ENCODE results near the gene TNFAIP2.
"Not testable (repeated sequence)": the region's sequence is repeated elsewhere in the genome, so short reads cannot be mapped to it uniquely, and the experiment has no call there.

The TNFAIP2 gene

GRCh38 chr14:103156651-103157378 is 33.6 kb downstream of the TNFAIP2 start:
- H3K9me3 Mint-ChIP-seq: no peaks in the 10 kb centered on the region
- no peak overlapping the region for H3K27ac Mint-ChIP-seq
- peaks cover 5% of the 10 kb centered on the region for H3K4me1 Mint-ChIP-seq (ENCODE audit: low read depth)
- H3K36me3 Mint-ChIP-seq (ENCODE audit: low read depth): no peaks in the 10 kb centered on the region
- H3K4me3 Mint-ChIP-seq: no peak overlapping the region
- no peak for DNase-seq
- no peaks in the 10 kb centered on the region for H3K27me3 Mint-ChIP-seq

- Mint-ChIP-seq H3K9me3 (no peaks in the 10 kb centered on the region), H3K4me3 (no peak overlapping the region), H3K36me3 (ENCODE audit: low read depth) (no peaks in the 10 kb centered on the region), H3K27me3 (no peaks in the 10 kb centered on the region), H3K4me1 (ENCODE audit: low read depth) (peaks cover 5% of the 10 kb centered on the region), H3K27ac (no peak overlapping the region)
- no peak for DNase-seq
Measured at GRCh38 chr14:103157969-103158368, 34.7 kb downstream of the TNFAIP2 start.

GRCh38 chr14:103158688-103159087 is 35.4 kb downstream of the TNFAIP2 start:
- Mint-ChIP-seq H3K9me3 (no peaks in the 10 kb centered on the region), H3K4me3 (no peak overlapping the region), H3K4me1 (ENCODE audit: low read depth) (peaks cover 5% of the 10 kb centered on the region), H3K36me3 (ENCODE audit: low read depth) (no peaks in the 10 kb centered on the region), H3K27me3 (no peaks in the 10 kb centered on the region), H3K27ac (no peak overlapping the region)
- DNase-seq: no peak

- H3K27me3 Mint-ChIP-seq: no peaks in the 10 kb centered on the region
- DNase-seq: no peak
- H3K36me3 Mint-ChIP-seq (ENCODE audit: low read depth): no peaks in the 10 kb centered on the region
- no peak overlapping the region for H3K27ac Mint-ChIP-seq
- no peaks in the 10 kb centered on the region for H3K9me3 Mint-ChIP-seq
- H3K4me1 Mint-ChIP-seq (ENCODE audit: low read depth): peaks cover 5% of the 10 kb centered on the region
- H3K4me3 Mint-ChIP-seq: no peak overlapping the region
Measured at GRCh38 chr14:103160321-103161053, 37.2 kb downstream of the TNFAIP2 start.

GRCh38 chr14:103161054-103161397 is 37.8 kb downstream of the TNFAIP2 start:
- no peak for DNase-seq
- Mint-ChIP-seq H3K27ac (no peak overlapping the region), H3K27me3 (peaks cover under 1% of the 10 kb centered on the region), H3K36me3 (ENCODE audit: low read depth) (no peaks in the 10 kb centered on the region), H3K4me1 (ENCODE audit: low read depth) (peaks cover 5% of the 10 kb centered on the region), H3K9me3 (no peaks in the 10 kb centered on the region), H3K4me3 (no peak overlapping the region)

- Mint-ChIP-seq H3K9me3 (no peaks in the 10 kb centered on the region), H3K36me3 (ENCODE audit: low read depth) (no peaks in the 10 kb centered on the region), H3K4me1 (ENCODE audit: low read depth) (peaks cover 5% of the 10 kb centered on the region), H3K4me3 (no peak overlapping the region), H3K27ac (no peak overlapping the region), H3K27me3 (peaks cover 4% of the 10 kb centered on the region)
- no peak for DNase-seq
Measured at GRCh38 chr14:103163199-103163598, 39.9 kb downstream of the TNFAIP2 start.

- no peak overlapping the region for H3K27ac Mint-ChIP-seq
- H3K36me3 Mint-ChIP-seq (ENCODE audit: low read depth): no peaks in the 10 kb centered on the region
- no peak overlapping the region for H3K4me3 Mint-ChIP-seq
- H3K4me1 Mint-ChIP-seq (ENCODE audit: low read depth): peaks cover 5% of the 10 kb centered on the region
- no peak for DNase-seq
- H3K27me3 Mint-ChIP-seq: peaks cover 4% of the 10 kb centered on the region
- no peaks in the 10 kb centered on the region for H3K9me3 Mint-ChIP-seq
Measured at GRCh38 chr14:103164006-103164405, 40.7 kb downstream of the TNFAIP2 start.

- no peaks in the 10 kb centered on the region for H3K36me3 Mint-ChIP-seq (ENCODE audit: low read depth)
- H3K4me1 Mint-ChIP-seq (ENCODE audit: low read depth): peaks cover 5% of the 10 kb centered on the region
- H3K9me3 Mint-ChIP-seq: no peaks in the 10 kb centered on the region
- no peak overlapping the region for H3K27ac Mint-ChIP-seq
- peaks cover 4% of the 10 kb centered on the region for H3K27me3 Mint-ChIP-seq
- DNase-seq: no peak
- H3K4me3 Mint-ChIP-seq: no peak overlapping the region
Measured at GRCh38 chr14:103164779-103165178, 41.5 kb downstream of the TNFAIP2 start.

GRCh38 chr14:103165323-103165722 is 42.1 kb downstream of the TNFAIP2 start:
- no peaks in the 10 kb centered on the region for H3K36me3 Mint-ChIP-seq (ENCODE audit: low read depth)
- no peak overlapping the region for H3K4me3 Mint-ChIP-seq
- H3K27me3 Mint-ChIP-seq: peaks cover 8% of the 10 kb centered on the region
- no peaks in the 10 kb centered on the region for H3K9me3 Mint-ChIP-seq
- H3K27ac Mint-ChIP-seq: no peak overlapping the region
- no peak for DNase-seq
- peaks cover 5% of the 10 kb centered on the region for H3K4me1 Mint-ChIP-seq (ENCODE audit: low read depth)

GRCh38 chr14:103169954-103170353 is 46.7 kb downstream of the TNFAIP2 start:
- H3K9me3 Mint-ChIP-seq: peaks cover 4% of the 10 kb centered on the region
- DNase-seq: no peak
- H3K36me3 Mint-ChIP-seq (ENCODE audit: low read depth): no peaks in the 10 kb centered on the region
- no peak overlapping the region for H3K27ac Mint-ChIP-seq
- no peak overlapping the region for H3K4me3 Mint-ChIP-seq
- H3K4me1 Mint-ChIP-seq (ENCODE audit: low read depth): no peaks in the 10 kb centered on the region
- peaks cover 28% of the 10 kb centered on the region for H3K27me3 Mint-ChIP-seq

GRCh38 chr14:103171206-103171605 is 47.9 kb downstream of the TNFAIP2 start:
- not testable (repeated sequence) for DNase-seq; H3K27ac Mint-ChIP-seq; H3K9me3 Mint-ChIP-seq; H3K36me3 Mint-ChIP-seq (ENCODE audit: low read depth); H3K4me1 Mint-ChIP-seq (ENCODE audit: low read depth); H3K4me3 Mint-ChIP-seq
- H3K27me3 Mint-ChIP-seq: peaks cover 31% of the 10 kb centered on the region

GRCh38 chr14:103172921-103173320 is 49.7 kb downstream of the TNFAIP2 start:
- no peak for DNase-seq
- H3K27me3 Mint-ChIP-seq: peaks cover 29% of the 10 kb centered on the region
- H3K27ac Mint-ChIP-seq: no peak overlapping the region
- H3K36me3 Mint-ChIP-seq (ENCODE audit: low read depth): no peaks in the 10 kb centered on the region
- no peak overlapping the region for H3K4me3 Mint-ChIP-seq
- H3K9me3 Mint-ChIP-seq: peaks cover 4% of the 10 kb centered on the region
- no peaks in the 10 kb centered on the region for H3K4me1 Mint-ChIP-seq (ENCODE audit: low read depth)

GRCh38 chr14:103173887-103174286 is 50.6 kb downstream of the TNFAIP2 start:
- not testable (repeated sequence) for H3K9me3 Mint-ChIP-seq; H3K4me1 Mint-ChIP-seq (ENCODE audit: low read depth); H3K36me3 Mint-ChIP-seq (ENCODE audit: low read depth); DNase-seq; H3K27ac Mint-ChIP-seq; H3K4me3 Mint-ChIP-seq
- H3K27me3 Mint-ChIP-seq: peaks cover 29% of the 10 kb centered on the region

GRCh38 chr14:103176176-103176575 is 52.9 kb downstream of the TNFAIP2 start:
- H3K4me1 Mint-ChIP-seq (ENCODE audit: low read depth): not testable (repeated sequence)

GRCh38 chr14:103177376-103177775 is 54.1 kb downstream of the TNFAIP2 start:
- Mint-ChIP-seq H3K27me3 (peaks cover 26% of the 10 kb centered on the region), H3K36me3 (ENCODE audit: low read depth) (no peaks in the 10 kb centered on the region), H3K9me3 (peaks cover 4% of the 10 kb centered on the region), H3K4me3 (no peak overlapping the region), H3K4me1 (ENCODE audit: low read depth) (peaks cover 2% of the 10 kb centered on the region), H3K27ac (no peak overlapping the region)
- DNase-seq: no peak

More at GRCh38 chr14:103176176-103176575, 52.9 kb downstream of the TNFAIP2 start:
- H3K27ac Mint-ChIP-seq; DNase-seq; H3K9me3 Mint-ChIP-seq; H3K36me3 Mint-ChIP-seq (ENCODE audit: low read depth); H3K4me3 Mint-ChIP-seq: not testable (repeated sequence)
- peaks cover 25% of the 10 kb centered on the region for H3K27me3 Mint-ChIP-seq

All from activated T-cell treated with anti-CD3 and anti-CD28 coated beads, Interleukin-2, amount 50 U/mL, for 24 hours (primary cell).